NOMO-1 treated with DMSO at 0.1 percent for 48 hours (cell line): ENCODE measurements around the gene SIRT7.
"Not testable (repeated sequence)": the region's sequence is repeated elsewhere in the genome, so short reads cannot be mapped to it uniquely, and the experiment has no call there.

Experiments
- DNase-seq: peaks from one replicate; lab custom pipeline; 2025; ENCODE audit not compliant: unreplicated experiment; lab: John Stamatoyannopoulos, UW

Gene SIRT7

DNA sequence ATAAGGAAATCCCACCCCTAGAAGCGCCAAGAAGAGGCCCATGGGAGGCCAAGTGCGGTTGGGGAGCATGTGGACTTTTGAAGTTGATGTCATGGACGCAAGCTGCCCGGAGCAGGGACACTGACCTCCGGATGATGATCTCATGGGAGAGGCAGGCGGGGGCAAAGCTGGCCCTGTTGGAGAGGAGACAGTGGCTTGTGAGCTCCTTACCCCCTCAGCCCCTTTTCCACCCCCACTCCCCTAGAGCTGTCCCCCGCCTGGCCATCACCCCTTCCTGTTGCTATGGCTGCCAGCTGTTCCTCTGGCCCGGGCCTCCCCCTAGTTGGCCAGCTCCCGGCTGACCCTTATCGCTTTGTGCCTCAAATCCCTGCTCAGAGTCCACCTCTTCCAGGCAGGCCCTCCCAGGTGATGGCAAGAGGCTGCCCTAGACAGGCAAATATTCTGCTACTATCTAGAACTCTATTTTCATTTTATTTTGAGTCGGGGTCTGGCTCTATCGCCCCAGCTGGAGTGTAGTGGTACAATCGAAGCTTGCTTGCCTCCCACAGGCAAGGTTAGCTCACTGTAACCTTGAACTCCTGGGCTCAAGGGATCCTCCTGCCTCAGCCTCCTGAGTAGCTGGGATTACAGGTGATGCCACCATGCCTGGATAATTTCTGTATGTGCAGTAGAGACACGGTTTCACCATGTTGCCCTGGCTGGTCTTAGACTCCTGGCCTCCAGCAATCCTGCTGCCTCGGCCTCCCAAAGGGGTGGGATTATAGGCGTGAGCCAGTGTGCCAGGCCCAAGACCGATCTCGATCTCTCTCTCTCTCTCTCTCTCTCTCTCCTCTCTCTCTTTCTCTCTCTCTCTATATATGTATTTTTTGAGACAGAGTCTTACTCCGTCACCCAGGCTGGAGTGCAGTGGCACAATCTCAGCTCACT lies 36.4 kb upstream of the SIRT7 start:
- DNase-seq, result no peak

DNA sequence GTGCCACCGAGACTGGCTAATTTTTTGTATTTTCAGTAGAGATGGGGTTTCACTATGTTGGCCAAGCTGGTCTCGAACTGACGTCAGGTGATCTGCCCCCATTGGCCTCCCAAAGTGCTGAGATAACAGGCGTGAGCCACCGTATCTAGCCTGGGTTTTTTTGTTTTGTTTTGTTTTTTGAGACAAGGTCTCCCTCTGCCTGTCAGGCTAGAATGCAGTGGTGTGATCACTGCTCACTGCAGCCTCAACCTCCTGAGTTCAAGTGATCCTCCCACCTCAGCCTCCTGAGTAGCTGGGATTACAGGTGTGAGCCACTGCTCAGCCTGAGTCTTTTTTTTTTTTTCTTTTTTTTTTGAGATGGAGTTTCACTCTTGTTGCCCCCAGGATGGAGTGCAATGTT lies 35.5 kb upstream of the SIRT7 start:
- not testable (repeated sequence) for DNase-seq

DNA sequence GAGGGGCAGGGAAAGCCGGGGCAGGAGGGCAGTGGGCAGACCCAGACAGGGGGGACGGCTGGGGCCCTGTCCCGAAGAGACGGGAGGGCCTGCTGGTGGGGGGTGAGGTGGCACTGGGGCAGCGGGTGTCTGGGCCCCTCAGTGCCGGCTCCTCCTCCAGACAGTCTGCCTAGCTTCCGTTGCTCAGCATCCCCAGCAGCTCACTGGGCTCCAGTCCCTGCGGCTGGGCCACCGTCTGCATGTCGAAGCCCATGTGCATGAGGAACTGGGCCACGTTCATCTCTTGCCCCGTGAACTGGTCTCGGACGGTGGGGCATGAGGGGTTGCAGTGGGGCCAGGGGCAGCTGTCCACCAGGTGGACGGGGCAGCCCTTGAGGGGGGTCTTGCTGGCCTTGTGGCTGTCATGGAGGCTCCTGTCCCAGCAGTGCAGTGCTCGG lies 34.8 kb upstream of the SIRT7 start:
- no peak for DNase-seq

DNA sequence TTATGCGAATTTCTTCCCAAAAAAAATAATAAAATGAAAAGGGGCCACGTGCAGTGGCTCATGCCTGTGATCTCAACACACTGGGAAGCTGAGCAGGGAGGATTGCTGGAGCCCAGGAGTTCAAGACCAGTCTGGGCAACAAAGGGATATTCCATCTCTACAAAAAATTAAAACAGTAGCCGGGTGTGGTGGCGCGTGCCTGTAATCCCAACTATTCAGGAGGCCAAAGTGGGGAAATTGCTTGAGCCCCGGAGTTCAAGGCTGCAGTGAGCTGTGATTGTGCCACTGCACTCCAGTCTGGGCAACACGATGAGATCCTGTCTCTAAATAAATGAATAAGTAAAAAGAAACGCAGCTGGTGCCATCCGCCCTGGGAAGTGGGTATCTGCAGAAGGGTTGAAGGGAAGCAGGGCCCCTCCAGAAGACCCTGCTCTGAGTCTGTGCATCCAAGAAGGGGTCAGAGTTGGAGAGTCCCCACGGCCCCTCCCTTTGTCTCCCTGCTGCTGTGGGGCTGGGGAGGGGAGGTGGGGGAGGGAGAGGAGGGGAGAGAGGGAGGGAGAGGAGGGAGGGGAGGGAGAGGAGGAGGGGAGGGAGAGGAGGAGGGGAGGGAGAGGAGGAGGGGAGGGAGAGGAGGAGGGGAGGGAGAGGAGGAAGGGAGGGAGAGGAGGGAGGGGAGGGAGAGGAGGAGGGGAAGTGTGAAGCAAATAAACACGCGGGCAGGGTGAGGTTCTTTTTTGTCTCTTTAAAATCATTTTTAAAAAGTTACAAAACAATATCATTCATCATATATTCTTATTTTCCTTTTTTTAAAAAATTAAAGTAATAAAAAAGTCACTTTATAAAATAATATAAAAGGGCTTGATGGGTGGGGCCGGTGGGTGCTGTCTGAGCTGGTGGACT lies 34.1 kb upstream of the SIRT7 start:
- DNase-seq, result no peak

DNA sequence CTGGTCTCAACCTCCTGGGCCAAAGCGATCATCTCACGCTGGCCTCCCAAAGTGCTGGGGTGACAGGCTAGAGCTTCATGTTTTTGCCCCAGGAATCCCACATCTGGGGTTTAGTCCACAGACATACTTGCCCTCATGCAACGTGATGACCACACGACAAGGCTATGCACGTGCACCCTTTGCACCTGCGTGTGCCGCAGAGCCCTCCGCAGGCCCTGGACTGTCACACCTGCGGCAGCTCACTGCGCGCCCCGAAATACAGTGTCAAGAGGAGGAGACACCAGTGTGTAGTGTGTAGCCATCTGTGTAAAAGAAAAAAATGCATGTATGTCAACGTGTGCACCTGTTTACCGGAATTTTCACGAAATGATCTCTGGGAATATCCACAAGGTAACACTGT lies 32.5 kb upstream of the SIRT7 start:
- no peak for DNase-seq

DNA sequence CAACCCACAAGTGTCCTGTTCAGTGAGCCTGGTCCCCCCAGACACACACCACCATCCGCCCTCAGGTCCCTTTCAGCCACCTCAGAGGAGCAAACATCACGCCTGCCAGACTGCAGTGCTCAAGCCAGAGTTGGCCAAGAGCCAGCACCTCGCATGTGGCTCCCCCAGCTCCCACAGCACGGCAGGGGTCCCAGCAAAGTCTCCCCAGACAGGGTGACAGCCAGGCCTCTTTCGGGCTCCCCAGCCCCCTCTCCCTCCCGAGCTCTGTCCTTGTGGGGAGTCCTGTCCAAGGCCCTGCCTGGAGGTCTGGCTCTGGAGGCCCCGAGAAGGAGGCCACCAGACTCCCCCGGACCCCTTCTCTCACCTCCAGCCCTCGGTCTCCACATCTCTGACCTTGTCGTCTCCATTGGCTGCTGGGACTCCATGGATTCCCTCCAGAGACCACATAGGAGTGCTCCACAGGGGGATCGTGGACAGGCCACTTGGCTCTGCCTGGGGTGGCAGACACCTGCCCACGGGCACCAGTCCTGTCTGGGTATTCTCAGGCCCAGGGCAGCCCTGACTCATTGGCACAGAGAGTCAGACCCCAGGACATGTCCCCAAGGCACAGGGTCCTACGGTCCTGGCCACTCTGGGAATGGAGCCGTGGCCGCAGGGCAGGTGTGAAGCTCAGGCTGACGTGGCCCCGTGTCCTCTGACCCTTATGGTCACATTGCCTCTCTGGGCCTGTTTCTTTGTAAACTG lies 30.8 kb upstream of the SIRT7 start:
- DNase-seq, result no peak

DNA sequence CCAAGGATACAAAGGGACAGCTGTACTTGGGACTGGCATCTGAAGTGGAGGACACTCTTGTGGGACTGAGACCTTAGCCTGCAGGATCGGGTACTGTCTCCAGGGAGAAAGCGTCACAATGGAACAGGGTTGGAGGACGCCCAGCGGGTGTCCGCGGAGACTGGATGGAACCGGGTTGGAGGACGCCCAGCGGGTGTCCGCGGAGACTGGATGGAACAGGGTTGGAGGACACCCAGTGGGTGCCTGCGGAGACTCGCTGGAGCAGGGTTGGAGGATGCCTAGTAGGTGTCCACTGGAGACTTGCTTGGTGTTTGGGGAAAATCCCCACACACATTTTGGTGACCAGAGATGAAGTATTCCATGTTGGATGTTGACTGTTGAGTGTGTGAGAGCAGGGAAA lies 29.2 kb upstream of the SIRT7 start, which contains the start of gene MYADML2:
Gene MYADML2, minus strand, starts transcription at position 45 of the 400 bp plus-strand sequence. CDS start 5,492 bp downstream, outside the sequence.
- no peak for DNase-seq

DNA sequence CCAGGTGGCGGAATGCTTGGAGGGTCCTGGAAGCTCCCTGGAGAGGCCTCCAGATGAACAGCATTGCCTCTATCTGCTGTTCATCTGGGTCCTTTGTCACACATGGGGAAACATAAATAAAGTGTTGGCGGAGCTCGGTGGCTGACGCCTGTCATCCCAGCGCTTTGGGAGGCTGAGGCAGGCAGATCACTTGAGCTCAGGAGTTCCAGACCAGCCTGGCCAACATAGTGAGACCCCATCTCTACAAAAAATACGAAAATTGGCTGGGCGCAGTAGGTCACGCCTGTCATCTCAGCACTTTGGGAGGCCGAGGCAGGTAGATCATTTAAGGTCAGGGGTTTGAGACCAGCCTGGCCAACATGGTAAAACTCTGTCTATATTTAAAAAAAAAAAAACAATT lies 26.9 kb upstream of the SIRT7 start:
- no peak for DNase-seq

DNA sequence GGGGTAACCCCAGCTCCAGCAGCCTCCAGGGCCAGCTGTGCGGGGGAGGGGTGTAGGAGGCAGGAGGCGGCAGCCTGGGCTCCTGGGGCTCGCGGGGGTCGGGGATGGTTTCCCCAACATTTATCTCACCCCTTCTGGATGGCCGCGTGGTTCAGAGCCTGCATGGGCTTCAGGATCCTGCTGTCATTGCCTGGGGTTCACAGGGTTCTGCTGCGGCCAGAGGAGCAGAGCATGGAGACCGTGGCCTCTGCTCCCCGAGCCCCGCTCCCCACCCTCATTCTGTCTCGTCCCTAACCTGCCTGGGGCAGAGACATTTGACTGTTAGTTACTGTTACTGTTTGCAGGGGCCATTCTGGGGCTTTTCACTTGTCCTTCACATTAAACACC lies 24.2 kb upstream of the SIRT7 start:
- no peak for DNase-seq

DNA sequence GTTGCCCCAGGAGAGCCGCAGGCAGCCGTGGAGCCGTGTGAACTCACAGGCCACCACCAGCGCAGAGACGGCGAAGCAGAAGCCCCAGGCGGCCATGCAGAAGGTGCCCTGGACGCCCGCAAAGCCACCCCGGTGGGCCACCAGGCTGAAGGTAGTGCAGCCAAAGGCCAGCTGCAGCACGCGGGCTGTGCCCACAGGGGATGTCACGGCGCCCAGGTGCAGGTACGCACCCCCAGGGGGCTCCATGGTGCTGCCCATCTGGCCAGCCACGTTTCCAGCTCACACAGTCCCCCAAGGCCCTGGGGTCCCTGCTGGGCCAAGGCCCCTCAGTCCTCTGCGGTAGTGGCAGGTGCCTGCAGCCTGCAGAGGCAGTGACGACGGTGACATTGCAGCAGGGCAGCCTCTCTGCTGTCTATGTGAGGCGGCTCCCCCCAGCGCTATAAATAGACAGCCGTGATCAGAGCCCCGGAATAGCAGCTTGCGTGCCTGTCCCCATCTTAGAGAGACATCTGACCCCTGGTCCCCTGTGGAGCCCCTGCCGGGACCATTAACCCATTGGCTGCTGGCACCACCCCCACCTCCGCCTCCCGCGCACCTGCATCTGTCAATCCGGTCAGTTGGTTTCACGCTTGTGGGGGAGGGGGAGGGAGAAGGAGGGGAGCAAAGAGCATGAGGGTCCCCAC lies 23.6 kb upstream of the SIRT7 start:
- no peak for DNase-seq

DNA sequence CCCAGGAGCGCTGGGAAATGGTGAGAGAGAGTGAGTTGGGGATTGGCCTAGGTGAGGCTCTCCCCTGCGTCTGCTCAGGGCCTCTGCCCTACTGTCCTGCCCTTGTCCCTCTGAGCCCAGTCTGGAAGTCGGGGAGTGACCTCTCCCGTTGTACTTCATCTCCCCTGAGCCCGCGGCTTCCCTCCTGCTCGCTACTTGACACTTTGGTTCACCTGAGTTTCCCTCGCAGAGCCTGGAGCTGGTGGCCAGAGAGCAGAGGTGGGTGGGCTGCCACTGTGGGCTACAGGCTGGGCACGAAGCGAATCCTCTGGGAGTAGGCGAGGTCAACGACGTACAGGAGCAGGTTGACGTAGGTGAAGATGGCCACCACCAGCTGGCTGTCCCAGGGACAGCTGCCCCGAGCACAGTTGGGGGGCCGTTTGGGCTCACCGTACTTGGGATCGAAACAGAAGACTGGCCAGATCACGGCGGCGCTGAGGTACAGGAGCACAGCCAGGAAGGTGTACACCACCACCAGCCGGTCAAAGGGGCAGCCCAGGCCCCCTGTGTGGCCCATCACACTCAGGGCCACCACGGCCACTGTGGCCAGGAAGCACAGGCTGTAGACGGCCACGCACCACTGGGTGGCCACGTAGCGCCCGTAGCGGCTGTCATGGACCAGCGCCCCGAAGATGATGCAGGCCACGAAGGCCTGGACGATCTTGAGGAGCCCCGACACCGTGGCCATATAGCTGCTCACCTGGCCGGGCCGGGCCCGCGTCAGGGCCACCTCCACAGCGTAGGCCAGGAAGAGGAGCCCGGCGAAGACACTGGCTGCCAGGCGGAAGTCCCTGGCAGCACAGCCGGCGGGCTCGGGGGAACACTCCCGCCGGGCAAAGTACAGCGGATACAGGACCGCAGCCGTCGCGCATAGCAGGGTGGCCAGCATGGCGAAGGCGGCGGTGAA lies 22.8 kb upstream of the SIRT7 start:
- no peak for DNase-seq

DNA sequence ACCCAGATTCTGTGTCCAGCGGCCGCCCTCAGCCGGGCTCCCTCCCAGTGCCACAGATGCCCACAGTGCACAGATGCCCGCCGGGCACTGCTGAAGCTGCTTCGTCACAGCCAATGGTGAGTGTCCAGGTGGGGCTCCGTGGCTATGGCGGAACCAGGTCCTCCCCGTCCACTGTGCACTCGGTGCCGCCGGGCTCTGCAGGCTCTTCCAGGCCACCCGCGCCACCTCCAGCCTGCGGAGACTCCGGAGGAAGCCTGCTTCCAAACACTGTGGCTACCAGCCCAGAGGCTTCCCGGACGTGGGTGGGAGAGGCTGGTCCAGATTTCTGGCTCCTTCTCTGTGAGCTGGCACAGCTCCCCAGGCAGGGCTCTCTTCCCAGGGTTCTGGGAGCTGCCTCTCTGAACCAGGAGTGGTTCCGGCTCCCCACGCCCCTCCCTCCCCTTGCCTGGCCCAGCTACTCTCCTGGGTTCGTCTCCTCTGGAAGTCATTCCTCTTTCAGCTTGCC lies 22.0 kb upstream of the SIRT7 start:
- no peak for DNase-seq

DNA sequence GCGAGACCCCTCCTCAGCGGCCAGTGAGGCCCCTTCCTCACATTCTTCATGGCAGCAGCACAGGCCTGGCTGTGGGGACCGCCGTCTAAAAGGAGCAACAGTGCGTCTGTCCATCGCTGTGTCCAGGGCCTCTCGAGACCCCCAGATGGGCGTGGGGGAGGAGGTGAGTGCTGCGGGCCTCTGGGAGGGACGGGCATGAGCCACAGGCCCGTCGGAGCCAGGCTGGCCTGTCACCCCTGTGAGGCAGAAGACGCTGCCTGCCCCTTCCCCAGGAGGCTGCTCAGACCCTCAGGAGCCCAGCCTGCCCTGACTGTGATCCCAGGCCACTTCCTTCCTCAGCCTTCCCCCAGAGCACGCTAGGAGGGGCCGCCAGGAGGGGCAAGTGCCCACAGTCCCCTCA lies 21.2 kb upstream of the SIRT7 start:
- no peak for DNase-seq

DNA sequence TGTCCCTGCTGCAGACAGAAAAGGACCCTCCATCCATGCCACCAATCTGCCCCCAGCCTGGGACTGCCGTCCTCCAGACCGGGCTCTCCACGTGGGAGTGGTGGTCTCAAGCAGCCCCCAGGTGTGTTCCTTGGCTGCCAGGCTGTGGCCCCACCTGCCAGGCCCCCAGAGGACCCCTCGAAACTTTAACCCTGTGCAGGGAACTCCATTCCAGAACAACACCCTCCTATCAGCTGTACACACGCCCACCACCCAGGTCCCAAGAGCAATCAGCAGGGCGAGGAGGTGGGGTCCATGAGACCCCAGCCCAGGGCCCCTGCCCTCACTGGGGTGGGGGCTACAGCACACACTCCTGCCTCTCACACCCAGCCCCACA lies 17.7 kb upstream of the SIRT7 start:
- DNase-seq, result no peak

DNA sequence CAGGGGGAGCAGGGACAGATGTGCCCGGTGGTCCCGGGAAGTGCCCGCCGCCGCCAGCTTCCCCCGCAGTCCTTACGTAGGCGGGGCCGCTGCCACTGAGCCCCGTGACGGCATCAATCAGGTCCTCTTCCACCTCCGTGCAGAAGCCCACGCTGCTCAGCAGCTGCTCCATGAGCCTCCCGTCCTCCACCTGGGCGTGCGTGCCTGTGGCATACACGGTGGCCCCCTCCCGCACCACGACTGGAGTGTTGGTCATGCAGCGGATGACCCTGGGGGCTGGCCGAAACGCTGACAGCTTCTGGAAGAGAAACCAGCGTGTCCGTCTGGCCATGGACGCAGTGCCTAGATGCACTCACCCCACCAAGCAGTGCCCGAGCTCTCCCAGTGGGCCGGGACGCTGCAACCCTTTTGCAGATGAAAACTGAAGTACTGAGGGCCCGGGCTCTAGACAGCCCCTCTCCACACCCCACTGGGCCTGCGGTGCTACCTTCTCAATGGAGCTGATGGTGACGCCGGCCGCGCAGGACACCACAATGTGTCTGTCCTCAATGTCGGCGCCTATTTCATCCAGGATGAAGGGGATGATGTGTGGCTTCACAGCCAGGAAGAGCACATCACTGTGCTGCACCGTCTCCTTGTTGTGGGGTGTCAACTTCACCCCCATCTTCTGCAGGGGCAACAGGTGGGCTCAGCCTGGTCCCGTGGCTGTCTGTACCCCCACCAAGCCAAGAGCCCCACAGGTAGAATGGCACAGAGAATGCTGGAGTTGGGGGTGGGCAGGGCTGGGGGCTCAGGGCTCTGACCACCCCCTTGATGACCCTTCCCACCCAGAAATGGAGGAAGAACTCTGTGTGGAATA lies 17.1 kb upstream of the SIRT7 start:
- DNase-seq, result no peak

DNA sequence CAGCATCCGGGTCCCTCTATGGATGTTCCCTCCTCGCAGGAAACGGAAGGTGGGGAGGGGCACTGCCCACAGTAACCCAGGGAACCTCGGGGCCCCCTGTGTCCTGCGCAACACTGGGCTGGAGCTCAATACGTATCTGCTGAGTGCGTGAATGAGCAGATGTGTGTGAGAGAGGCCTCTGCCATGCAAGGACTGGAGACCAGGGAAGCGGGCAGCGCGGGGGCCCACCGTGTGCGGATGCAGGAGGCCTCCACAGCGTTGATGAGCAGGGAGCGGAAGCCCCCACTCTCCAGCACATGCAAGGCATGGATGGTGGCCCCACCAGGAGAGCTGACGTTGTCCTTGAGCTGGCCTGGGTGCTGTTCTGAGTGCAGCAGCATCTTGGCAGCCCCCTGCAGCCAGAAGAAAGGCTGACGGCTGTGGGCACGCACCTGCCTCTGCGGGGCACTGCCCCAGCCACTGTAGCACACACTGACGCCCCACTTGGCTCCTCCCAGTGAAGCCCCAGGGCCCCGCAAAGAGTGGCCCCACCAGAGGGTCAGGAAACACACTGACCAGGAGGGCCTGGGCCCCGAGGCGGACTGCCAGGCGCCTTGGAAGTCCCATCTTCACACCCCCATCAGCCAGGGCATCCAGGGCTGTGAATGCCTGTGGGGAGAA lies 16.3 kb upstream of the SIRT7 start:
- DNase-seq, result no peak

DNA sequence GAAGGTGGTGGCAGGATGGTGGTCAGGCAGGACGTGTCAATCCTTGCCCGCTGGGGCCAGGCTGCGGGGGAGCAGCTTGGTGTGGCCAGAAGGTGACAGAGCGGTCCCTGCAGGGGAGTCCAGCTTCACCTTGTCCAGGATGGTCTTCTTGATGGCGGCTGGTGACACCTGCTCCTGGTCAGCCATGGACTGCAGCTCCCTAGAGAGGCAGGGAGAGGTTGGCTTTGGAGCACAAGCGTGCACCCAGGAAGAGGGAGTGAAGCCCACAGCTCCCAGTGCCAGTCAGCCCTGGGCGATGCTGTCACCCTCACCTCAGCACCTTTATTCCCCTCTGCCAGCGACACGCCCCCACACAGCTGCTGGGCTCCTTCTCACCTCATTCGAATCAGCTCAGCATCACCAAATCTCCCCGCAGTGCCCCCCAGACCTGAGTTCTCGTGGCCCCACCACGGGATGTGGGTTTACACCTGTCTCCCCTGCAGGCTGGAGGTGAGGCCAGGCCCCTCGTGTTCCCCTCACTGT lies 15.3 kb upstream of the SIRT7 start:
- DNase-seq, result no peak
